HS-5 (cell line): ENCODE data around the gene MPHOSPH10.
"Not testable (repeated sequence)": the region's sequence is repeated elsewhere in the genome, so short reads cannot be mapped to it uniquely, and the experiment has no call there.

Experiments
- DNase-seq: peaks from one replicate; pipeline ENCODE4 v3.0.0-alpha.2; 2012; ENCODE audit warnings: low read depth

Gene MPHOSPH10

DNA sequence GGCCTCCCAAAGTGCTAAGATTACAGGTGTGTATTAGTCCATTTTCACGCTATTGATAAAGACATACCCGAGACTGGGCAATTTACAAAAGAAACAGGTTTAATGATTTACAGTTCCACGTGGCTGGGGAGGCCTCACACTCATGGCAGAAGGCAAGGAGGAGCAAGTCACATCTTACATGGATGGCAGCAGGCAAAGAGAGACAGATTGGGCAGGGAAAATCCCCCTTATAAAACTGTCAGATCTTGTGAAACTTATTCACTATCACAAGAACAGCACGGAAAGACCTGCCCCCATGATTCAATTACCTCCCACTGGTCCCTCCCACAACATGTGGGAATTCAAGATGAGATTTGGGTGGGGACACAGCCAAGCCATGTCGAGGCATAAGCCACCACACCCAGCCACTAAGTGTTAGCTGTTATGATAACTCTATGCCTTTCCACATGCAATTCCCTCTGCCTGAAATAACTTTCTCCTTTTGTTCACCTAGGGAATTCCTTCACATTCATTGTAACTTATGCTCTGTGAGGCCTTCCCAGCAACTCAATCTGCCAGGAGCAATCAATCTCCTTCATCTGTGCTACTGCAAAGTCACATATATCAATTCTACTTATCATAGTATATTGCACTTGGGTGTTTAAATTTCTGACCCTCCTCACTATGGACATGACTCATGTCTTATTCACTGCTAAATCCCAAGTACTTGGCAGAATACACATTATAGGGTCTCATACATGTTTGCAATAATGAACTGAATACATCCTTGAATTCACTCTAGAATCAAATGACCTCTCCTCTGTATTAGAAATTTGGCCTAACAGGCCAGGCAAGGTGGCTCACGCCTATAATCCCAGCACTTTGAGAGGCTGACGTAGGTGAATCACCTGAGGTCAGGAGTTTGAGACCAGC is 7.8 kb upstream of the MPHOSPH10 start:
- no peak for DNase-seq

DNA sequence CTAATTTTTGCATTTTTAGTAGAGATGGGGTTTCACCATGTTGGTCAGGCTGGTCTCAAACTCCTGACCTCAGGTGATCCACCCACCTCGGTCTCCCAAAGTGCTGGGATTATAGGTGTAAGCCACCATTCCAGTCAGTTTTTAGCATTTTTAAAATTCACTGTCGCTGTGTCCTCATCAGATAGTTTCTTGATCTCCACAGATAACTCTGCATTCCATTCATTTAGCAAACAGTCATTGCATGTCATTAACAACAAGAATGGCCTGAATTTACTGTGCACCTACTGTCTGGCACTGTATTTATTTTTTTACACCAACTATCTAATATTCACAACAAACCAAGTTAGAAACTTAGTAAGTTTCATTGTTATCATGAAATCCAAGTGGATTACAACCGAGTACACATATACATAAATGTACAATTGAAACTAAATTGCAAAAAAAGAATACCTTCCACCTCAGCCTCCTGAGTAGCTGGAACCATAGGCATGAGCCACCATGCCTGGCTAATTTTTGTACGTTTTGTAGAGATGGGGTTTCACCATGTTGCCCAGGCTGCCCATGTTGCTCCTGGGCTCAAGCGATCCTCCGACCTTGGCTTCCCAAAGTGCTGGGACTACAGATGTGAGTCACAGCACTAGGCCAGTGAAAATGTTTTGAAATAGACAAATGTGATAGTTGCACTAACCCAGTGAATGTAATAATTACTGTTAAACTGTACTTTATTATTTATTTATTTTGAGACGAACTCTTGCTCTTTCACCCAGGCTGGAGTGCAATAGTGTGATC is 4.7 kb upstream of the MPHOSPH10 start:
- no peak for DNase-seq

DNA sequence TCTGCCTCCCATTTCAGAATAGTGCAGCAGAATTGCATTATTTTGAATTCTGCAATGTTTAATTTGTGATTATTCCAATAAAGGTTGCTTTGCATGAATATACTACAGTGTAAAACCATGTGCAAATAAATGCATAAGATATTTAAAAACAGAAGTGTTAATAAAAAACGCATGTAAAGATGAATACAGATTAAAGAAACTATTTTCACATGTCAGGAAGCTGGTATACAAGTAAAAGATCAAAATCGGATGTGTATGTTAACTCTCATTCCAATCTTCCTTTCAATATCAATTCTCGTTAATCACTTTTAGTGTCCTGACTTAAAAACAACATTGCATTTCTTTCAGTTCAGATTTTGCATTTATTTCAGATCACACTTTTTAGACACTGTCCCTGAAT is 3.5 kb upstream of the MPHOSPH10 start:
- no peak for DNase-seq

DNA sequence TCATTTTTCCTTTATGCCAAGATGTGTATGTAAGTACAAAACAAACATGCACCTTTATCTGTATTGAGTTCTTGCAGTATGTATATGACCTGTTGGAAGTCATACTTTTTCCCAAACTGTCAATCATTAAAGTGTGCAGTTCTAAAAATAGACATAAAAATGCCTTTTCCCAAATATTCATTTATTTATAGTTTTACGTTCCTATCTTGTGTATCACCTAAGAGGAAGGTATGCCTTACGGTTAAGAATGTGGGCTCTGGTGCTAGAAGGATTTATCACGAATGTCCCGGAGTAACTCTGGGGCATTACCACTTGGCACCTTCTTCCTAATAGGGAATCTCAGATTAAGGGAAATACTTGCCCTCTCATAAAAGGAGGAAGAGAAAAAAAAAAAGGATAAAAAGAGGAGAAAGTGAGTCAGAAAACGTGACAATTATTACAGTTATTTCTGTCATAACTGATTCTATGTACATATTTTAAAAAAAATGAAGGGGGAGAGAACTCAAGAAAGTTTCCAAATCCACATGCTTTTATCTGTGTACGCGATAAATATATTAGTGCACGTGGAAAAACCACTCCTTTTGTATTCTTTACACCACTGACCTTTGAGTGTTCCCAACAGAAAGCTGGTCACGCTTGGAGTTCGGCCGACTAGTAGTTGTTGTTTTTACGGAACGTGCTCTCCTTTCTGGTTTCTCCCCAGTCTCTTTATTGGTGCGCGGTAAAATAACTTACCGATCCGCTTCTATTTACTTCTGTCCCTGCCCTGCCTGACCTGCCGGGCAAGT is 1.1 kb upstream of the MPHOSPH10 start:
- DNase-seq: peak; percentile 5

DNA sequence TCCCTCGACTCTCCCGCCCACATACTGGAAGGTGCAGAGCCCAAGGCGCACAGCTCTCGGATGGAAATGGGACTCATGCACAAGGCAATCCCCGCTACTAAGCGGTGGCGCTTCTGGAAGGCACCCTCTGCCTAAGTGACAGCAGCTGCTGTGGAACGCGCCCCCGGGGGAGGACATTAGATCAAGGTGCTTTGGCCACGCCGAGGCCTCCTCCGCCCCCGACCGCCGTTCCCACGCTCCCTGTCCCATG is 607 bp upstream of the MPHOSPH10 start:
- DNase-seq: peak; percentile 16

DNA sequence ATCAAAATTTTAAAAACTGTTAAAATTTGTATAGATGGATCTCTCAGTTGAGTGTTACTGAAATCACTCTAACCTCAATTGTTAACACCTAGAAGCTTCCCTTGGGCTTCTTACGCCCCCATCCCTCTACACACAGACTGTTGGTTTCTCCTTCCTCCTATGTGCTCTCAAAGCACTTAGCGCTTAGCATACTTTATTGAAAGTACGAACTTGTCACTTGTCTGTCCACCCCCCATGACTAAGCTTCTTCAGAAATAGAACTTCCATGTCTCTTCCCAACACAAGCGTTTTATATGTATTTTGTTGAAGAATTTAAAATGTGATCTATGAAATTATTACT is 441 bp downstream of the MPHOSPH10 start:
- no peak for DNase-seq

DNA sequence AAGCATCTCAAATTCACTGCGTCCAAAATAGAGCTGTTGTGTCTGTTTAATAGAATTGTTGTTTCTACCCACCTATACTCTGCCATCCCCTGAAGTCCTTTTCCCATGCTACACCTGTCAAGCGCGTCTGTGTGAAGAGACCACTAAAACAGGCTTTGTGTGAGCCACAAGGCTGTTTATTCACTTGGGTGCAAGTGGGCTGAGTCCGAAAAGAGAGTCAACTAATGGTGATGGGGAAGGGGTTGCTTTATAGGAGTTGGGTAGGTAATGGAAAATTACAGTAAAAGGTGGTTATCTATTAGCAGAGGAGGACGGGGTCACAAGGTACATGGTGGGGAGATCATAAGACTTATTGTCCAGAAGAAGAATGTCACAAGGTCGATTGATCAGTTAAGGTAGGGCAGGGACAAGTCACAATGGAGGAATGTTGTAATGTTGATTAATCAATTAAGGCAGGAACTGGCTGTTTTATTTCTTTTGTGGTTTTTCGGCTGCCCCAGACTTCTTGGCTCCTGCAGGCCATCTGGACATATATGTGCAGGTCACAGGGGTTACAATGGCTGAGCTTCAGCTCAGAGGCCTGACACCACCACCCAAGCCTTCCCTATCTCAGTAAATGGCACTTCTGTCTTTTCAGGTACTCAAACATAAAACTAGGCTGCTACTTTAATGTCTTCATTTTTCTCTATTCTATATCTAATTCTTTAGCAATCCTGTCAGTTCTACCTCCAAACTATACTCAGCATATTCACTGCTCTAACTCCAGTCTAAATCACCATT is 1.1 kb downstream of the MPHOSPH10 start:
- DNase-seq: not testable (repeated sequence)

DNA sequence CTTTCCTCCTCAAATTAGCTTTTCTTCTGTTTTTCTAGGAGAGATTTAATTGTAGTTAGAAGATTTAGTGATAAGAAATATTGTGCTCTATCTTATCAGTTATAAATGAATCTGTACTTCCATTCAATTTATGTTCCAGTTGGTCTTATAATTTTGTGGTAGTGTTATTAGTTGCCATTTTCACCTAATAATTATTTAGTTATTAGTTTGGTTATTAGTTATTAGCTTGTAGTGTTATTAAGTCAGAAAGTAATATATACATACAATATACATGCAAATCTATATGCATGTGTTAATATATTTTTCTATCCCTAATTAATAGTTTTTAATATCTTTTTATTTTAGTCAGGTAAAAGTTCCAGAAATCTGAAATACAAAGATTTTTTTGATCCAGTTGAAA is 3.2 kb downstream of the MPHOSPH10 start:
- no peak for DNase-seq

DNA sequence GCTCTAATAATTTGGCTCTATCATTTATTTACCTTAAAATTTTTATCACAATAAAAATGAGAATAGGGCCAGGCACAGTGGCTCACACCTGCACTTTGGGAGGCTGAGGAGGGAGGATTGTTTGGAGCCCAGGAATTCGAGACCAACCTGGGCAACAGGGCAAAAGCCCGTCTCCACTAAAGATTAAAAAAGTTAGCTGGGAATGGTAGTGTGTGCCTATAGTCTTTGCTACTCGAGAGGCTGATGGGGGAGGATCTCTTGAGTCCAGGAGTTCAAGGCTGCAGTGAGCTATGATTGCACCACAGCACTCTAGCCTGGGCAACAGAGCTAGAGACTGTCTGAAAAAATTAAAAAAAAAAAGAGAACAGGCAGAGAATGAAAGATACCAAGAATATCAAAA is 5.7 kb downstream of the MPHOSPH10 start:
- no peak for DNase-seq

DNA sequence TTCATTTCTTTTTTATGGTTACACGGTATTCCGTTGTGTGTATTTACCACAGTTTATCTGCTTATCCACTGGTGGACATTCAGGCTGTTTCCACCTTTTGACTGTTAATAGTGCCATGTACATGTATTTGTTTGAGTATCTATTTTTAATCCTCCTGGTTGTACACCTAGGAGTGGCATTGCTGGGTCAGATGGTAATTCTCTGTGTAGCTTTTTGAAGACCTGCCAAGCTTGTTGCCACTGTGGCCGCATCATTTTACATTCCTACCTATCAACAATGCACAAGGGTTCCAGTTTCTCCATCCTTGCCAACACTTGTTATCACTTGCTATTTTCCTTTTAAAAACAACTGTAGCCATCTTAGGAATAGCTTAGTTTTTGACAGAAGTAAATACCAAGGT is 13.3 kb downstream of the MPHOSPH10 start:
- no peak for DNase-seq

DNA sequence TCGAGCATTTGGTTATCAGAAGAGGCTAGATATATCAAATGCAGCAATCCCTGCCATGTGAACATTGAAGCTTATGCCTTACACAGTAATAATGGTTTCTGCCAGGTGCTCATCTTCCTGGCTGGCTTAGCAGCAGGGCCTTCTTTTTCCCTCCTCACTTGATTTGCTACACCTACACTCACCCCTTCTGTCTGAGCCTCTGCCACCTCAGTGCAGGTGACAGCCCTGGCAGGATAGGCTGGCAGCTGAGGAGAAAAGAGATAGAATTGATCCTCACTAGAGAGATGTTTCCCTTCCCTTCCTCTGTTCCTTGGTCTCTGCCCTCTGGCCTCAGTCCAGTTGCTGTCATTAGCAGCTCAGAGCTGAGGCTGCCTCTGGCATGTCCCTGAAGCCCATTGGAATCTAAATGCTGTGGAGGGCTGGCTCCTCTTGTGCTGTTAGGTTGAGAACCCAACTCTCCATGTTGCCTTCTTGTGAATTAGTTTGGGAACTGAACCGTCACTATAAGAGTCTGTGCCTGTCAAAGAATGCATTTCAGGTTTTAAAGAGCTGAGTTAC is 18.2 kb downstream of the MPHOSPH10 start:
- DNase-seq: no peak

DNA sequence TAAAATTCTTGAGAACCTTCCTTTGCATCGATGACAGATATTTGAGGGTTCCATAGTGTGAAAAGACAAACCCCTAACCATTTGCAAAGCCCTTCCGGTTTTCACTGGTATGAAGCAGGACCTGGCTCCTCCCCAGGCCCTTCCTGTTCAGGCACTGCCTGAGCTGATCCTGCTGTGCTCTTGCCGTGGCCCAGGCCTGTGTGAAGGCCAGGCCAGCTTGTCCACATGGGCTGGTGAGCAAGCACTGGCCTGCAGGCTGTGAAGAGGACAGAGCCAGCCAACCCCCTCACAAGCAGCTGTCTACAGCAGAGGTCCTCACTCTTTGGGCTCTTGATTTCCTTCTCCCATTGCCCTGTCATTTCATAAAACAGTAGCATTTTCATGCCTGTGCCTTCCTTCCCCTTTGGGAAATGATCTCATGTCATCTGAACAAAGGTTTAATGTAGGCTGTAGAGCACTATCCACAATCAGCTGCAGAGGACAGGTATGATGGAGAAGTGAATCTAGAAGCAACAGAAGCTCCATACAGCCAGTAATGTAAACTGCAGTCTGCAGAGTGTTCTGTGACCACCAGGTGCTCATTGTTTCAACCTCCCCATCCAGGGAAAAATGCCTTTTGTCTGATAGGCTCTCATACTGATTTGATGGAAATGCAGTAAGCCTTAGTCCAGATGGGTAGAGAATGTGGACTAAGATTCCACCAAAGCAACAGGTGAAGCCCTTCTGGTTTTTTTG is 19.8 kb downstream of the MPHOSPH10 start:
- no peak for DNase-seq

DNA sequence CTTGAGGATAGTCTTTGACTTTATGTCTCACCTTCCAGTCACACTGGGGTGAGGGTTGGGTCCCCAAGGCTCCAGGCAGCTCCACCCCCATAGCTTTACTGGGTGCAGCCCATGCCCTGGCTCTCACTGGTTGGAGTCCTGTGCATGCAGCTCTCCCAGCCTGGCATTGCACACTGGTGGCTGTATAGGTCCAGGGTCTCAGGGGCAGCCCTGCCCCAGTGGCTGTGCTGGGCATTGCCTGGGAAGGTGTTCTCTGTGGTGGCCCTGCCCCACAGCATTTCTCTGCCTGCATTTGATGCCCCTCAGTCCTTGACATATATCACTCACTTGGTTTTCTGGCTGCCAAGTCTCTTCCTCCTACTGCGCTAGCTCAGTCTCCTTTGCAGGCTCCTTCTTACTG is 21.2 kb downstream of the MPHOSPH10 start:
- no peak for DNase-seq

DNA sequence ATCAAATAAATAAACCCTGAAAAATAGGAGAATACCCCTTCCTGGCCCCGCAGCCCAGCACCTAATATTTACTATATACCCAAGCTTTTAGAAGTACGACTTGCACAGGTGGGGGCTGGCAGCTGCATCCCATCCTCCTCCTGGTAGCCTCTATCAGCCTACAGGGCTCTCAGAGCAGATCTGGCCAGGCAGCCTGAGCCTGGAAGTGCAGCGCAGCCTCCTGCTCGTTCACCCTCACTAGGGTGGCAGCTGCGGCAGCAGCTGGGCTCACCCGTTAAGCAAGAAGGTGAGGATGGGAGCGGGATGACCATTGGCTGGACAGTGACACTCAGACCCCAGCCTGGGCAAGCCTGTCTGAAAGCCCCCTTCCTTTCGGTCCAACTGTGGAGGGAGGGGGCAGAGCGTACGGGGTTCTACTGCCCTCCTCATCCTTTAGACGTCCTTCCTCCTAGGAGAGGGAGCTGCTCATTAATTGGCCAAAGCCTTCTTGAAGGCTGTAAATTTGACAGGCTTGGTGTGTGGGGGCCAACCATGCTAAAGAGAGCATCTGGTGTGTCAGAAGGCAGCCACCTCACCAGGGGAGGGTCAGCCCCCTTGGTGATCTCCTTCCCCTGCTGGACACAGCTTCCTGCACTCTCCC is 23.3 kb downstream of the MPHOSPH10 start:
- no peak for DNase-seq

DNA sequence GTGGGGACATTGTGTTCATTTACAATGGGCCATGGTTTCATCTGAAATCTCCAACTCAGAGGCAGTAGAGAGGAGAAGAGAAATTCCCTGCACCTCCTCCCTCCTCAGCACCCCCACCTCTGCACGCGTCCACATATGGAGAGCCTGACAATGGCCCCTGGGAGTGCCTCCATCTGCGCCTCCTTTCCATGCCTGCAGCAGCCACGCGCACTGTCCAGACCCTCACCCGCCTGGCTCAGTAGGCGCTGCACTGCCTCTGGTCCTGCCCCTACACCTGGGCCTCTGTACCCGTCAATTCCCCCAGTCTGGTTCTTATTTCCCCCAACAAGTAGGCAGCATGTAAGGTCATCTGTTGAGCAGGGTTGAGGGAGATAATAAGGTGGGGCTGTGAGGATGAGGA is 23.8 kb downstream of the MPHOSPH10 start:
- no peak for DNase-seq

DNA sequence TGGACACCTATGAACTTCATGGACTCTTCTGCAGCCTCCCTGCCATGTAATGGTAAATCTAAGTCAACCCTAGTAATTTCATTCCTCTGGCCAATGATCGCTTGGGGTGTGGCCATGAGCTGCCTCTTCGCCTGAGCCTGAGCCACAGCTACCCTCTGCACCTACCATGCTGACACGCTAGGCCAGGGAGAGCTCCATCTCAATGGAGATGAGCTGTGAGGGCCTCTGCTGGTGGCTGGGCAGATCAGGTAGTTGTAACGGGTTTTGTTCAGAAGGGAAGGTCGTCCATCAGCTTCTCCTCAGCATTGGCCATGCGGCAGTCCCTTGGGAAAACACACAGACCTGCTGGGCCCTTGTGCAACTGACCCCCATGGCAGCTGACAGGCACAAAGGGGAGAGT is 24.4 kb downstream of the MPHOSPH10 start:
- DNase-seq: no peak

DNA sequence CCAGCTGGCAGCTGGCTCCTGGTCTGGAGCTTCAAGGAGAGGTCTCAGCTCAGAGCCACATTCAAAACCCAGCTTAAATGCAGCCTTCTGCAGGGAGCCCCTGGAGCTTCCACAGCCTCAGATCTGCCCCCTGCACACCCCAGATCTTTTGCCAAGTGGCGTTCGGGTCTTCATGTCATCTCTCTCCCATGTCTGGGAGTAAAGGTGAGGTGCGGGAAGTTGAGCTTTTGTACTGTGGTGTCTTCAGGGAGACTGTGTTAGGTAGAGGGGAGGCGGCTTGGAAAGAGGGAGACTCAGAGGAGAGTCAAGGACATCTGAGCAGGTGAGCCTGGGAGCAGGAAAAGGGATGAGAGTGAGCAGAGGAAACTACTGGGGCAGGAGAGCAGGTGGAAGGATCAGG is 25.4 kb downstream of the MPHOSPH10 start:
- no peak for DNase-seq

DNA sequence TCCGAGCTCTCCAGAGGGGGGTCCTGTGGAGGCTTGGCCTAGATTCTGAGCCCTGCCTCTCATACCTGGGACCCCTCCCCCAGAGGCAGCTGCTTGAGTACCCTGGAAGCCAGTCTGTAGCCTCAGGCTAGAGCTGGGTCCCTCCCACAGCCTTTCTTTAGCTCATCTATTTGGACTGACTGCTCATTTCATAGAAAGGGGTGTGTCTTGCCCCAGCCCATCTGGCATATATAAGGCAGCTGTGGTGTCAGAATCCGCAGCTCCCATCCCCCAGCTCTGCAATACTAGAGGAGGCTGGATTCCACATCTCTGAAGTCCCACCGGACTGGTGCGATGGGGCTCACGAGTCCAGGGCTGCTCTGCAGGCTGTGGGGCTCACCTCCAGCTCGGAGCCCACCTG is 26.1 kb downstream of the MPHOSPH10 start:
- DNase-seq: no peak

DNA sequence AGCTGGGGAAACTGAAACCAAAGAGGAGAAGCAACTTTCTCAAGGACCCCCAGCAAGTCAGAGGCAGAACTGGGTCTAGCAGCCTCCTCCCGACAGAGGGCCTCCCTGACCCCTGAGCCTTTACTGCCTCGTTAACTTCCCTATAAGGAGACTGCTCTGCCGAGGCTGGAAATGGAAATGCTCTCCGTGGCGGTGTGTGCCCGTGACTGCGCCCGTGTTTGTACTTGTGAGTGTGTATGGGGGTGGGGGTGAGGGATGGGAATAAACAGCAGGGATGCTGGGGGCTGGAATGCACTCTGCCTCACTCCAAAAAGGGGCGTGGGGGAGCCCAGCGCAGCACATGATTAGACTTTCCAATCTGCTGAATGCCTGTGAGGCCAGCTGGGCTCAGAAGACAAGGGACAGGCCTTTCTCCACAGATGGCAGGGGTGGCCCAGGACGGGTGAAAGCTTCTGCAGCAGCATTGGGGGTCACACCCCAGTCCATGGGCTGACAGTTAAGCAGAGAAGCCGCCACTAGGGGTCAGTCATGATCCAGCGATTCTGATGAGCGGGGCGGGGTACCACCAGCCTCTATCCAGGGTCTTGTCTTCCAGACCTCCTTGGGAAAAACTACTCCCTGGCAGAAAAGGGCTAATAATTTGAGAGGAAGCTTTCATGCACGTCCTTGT is 26.8 kb downstream of the MPHOSPH10 start:
- no peak for DNase-seq

DNA sequence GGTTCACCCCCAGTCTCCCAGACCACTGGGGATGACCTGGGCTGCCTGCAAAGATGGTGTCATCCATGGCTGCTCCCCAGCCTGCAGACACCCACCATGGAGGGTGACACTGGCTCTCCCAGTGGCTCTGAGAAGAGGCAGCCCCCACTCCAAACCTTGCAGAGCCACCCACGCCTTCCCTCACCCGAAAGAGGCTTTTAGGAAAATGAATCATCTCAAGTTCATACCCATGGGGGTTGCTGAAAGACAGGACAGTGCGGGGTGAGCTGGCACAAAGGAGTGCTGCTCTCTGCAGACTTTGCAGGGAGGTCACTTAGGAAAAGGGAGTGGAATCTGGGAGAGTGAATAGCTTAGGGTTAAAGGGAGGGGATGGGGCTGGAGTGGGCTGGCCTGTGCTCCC is 36.4 kb downstream of the MPHOSPH10 start:
- no peak for DNase-seq
